Frontal cortex (tissue), 4 donors: Measurements from ENCODE around the gene CAPN12. TPM values are rescaled to one million over a fixed set of nuclear protein-coding genes. Genes with fewer than 3 reads are reported as not detected.

ENCODE experiments used
- DNase-seq, 2 donors: peaks; one replicate each; pipeline ENCODE4 v3.0.0; 2012; ENCODE audit warnings: low spot score in 2 of 2
- FAIRE-seq: peaks from 2 replicates; lab custom pipeline; 2012; peaks lifted over from hg19 to GRCh38; lab: Jason Lieb, UNC
- total RNA-seq: library from RNA; depleted of rRNA; stranded (reverse); fragments of >200 nt; gene quantifications from one replicate; pipeline ENCODE4 v1.2.3, GENCODE V29; 2014
- donor health status: control.
- donor health status: control.
- donor health status: control.

CAPN12 gene
- total RNA-seq, 1 donor from 2014 or later = under 0.01 TPM

GRCh38 chr19:38686530-38686888, 57.8 kb downstream of the CAPN12 start:
- FAIRE-seq (no peak), DNase-seq (no peak)

GRCh38 chr19:38685666-38686529, 58.4 kb downstream of the CAPN12 start:
- FAIRE-seq (no peak), DNase-seq (no peak)

GRCh38 chr19:38684862-38685665, 59.2 kb downstream of the CAPN12 start:
- DNase-seq (no peak), FAIRE-seq (no peak)

GRCh38 chr19:38684078-38684861, 60.0 kb downstream of the CAPN12 start:
- FAIRE-seq = no peak
- no peak for DNase-seq

- FAIRE-seq = no peak
- DNase-seq = no peak
Measured at GRCh38 chr19:38683393-38684077, 60.7 kb downstream of the CAPN12 start.

- no peak for FAIRE-seq
- no peak for DNase-seq
Measured at GRCh38 chr19:38682872-38683392, 61.3 kb downstream of the CAPN12 start.

GRCh38 chr19:38682195-38682867, 61.9 kb downstream of the CAPN12 start:
- DNase-seq (no peak), FAIRE-seq (no peak)

Other genes starting within 250 kb of the CAPN12 start
- 1.2 TPM for gene MAP4K1, start 126.5 kb downstream of the CAPN12 start, total RNA-seq
- 120 TPM for gene EIF3K, start 125.3 kb downstream of the CAPN12 start, total RNA-seq
- 50.1 TPM for gene ACTN4, start 96.8 kb downstream of the CAPN12 start, total RNA-seq
- gene LGALS7, start 29.0 kb upstream of the CAPN12 start, total RNA-seq = not detected
- not detected for gene LGALS7B, start 44.7 kb upstream of the CAPN12 start, total RNA-seq
- under 0.01 TPM for gene LGALS4, start 68.5 kb upstream of the CAPN12 start, total RNA-seq
- 15.1 TPM for gene ECH1, start 87.3 kb upstream of the CAPN12 start, total RNA-seq
- gene HNRNPL, start 105.5 kb upstream of the CAPN12 start, total RNA-seq = 372 TPM
- 5.3 TPM for gene RINL, start 133.8 kb upstream of the CAPN12 start, total RNA-seq
- 56.7 TPM for gene SIRT2, start 155.1 kb upstream of the CAPN12 start, total RNA-seq
- gene NFKBIB, start 155.5 kb upstream of the CAPN12 start, total RNA-seq = 3.3 TPM
- 1.6 TPM for gene CCER2, start 167.7 kb upstream of the CAPN12 start, total RNA-seq
- gene SARS2, start 186.3 kb upstream of the CAPN12 start, total RNA-seq = 6.9 TPM
- gene MRPS12, start 186.5 kb upstream of the CAPN12 start, total RNA-seq = 17.1 TPM
- 4.5 TPM for gene FBXO17, start 231.3 kb upstream of the CAPN12 start, total RNA-seq